HG03460 (cell line): ENCODE measurements around the gene DENND5A.
"Not testable (repeated sequence)": the region's sequence is repeated elsewhere in the genome, so short reads cannot be mapped to it uniquely, and the experiment has no call there.

ENCODE experiments used
- ATAC-seq: cut with Tn5 transposase; IDR thresholded peaks from one replicate; pipeline ENCODE4 v1.9.1; 2021; ENCODE audit not compliant: unreplicated experiment

DENND5A gene

GRCh38 chr11:9266132-9266736 lies 1.1 kb upstream of the DENND5A start:
- ATAC-seq: no peak

DNA sequence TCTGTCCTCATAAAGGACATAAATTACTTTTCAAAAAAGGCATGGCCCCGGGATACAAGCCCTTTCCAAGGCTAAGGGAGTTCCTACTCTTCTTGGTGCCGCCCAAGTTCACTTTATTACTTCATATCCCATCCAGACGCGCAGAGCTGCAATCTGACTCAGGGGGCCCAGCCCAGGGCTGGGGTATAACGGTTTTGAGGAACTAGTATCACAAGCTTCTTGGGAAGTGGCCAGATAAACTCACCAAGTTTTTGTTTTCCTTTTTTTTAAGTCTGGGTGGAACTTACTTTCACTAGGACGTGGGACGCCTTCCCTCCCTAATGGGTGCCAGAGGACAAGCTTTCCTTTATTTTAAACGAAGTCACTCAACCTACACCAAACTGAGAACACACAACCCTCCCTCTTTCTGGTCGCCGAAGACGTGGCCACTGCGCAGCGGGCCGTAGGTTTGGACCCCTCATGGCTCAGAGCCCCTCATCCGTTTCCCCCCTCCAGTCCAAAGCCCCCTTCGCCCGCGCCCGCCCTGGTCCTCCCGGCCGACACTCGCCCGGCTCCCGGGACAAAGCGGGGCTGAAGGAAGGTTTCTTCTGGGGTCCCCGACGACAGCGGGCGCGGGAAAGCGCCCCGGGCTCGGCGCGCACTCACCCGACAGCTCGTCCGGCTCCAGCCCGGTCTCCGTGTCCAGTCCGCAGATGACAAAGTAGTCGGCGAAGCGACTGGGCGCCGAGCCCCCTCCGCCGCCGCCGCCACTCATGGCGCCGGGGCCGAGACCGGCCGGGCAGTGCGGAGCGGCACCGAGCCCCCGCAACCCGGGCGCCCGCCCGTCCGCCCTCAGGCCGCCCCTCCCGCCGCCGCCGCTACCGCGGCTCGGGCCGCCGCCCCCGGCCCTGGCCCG lies 587 bp downstream of the DENND5A start:
- ATAC-seq: peak; percentile 12

GRCh38 chr11:9263840-9264315 lies 1.3 kb downstream of the DENND5A start:
- ATAC-seq: peak; percentile 58

- peak; percentile 46 for ATAC-seq
Observed at GRCh38 chr11:9260838-9261146, 4.4 kb downstream of the DENND5A start.

- ATAC-seq: no peak
Observed at GRCh38 chr11:9259981-9260837, 4.9 kb downstream of the DENND5A start.

DNA sequence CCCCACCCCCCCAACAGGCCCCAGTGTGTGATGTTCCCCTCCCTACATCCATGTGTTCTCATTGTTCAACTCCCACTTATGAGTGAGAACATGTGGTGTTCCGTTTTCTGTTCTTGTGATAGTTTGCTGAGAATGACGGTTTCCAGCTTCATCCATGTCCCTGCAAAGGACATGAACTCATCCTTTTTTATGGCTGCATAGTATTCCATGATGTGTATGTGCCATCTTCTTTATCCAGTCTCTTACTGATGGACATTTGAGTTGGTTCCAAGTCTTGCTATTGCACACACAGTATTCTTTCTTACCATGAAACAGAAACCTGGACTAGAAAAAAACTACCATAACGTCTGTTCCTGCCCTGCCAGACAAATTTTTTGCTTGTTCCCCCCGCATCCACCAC lies 6.9 kb downstream of the DENND5A start:
- not testable (repeated sequence) for ATAC-seq

GRCh38 chr11:9254416-9254815 lies 10.7 kb downstream of the DENND5A start:
- ATAC-seq: no peak

- no peak for ATAC-seq
Observed at GRCh38 chr11:9253086-9253485, 12.1 kb downstream of the DENND5A start.

GRCh38 chr11:9251311-9251710 lies 13.8 kb downstream of the DENND5A start:
- ATAC-seq: no peak

GRCh38 chr11:9250139-9250582 lies 15.0 kb downstream of the DENND5A start:
- ATAC-seq: peak; percentile 69

DNA sequence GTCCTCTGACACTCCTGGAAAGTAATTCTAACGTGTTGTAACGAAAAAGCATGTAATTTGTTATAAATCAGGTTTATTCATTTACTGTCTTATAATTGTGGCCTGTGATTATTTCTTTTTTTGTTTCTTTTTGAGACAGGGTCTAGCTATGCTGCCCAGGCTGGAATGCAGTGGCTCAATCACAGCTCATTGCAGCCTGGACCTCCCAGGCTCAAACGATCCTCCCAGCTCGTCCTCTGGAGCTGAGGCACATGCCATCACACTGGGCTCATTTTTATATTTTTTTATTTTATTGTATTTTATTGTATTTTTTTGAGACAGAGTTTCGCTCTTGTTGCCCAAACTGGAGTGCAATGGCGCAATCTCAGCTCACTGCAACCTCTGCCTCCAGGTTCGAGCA lies 15.9 kb downstream of the DENND5A start:
- ATAC-seq: no peak

- no peak for ATAC-seq
Observed at GRCh38 chr11:9247863-9248262, 17.3 kb downstream of the DENND5A start.

GRCh38 chr11:9236242-9236641 lies 28.9 kb downstream of the DENND5A start:
- ATAC-seq: not testable (repeated sequence)

DNA sequence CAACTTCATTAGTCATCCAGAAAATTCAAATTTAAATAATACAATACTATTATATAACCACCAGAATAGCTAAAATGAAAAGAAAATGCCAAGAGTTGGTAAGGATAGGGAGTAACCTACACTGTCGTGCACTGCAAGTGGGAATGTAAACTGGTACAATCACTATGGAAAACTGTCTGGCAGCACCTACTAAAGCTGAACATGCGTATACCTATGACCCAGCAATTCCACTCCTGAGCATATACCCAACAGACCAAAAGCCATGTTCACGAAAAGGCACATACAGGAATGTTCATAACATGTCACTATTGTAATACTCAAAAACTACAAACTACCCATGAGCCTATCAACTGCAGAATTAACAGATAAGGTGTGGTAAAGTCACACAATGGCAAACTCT lies 32.7 kb downstream of the DENND5A start:
- no peak for ATAC-seq

- ATAC-seq: no peak
Observed at GRCh38 chr11:9231848-9232177, 33.3 kb downstream of the DENND5A start.

DNA sequence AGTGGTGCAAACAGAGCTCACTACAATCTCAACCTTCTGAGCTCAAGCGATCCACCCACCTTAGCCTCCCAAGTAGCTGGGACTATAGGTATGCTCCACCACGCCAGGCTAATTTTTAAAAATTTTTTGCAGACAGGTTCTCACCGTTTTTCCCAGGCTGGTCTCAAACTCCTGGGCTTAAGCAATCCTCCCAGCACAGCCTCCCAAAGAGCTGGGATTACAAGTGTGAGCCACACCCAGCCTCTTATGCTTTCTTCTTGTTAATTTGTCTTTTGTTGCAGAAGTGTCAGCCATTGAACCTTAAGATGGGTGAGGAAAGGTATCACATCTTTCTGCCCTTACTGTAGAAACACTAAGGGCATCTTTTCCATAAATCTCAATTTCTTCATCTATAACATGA lies 34.9 kb downstream of the DENND5A start:
- no peak for ATAC-seq

GRCh38 chr11:9228091-9228490 lies 37.1 kb downstream of the DENND5A start:
- no peak for ATAC-seq

DNA sequence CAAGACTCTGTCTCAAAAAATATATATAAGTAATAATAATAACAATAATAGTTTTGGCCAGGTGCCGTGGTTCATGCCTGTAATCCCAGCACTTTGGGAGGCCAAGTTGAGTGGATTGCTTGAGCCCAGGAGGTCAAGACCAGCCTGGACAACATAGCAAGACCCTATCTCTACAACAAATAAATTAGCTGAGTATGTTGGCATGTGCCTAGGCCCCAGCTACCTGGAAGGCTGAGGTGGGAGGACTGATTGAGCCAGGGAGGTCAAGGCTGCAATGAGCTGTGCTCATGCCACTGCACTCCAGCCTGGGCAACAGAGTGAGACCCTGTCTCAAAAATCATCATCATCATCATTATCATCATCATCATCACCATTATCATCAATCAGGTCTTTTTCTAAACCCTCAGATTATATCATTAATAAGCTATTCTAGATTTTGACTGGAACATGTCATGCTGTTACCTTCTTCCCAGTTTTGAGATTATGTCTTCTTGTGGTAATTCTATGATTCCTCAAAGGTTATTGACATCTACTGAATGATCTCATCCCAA lies 39.3 kb downstream of the DENND5A start:
- no peak for ATAC-seq

GRCh38 chr11:9222654-9223053 lies 42.5 kb downstream of the DENND5A start:
- no peak for ATAC-seq

GRCh38 chr11:9220853-9221252 lies 44.3 kb downstream of the DENND5A start:
- ATAC-seq: not testable (repeated sequence)

- no peak for ATAC-seq
Observed at GRCh38 chr11:9219572-9219971, 45.6 kb downstream of the DENND5A start.
